ENCODE measurements around the gene COL26A1.
A peak's percentile ranks its signal among the peaks of the same experiment; 100 is the strongest.

The COL26A1 gene

DNA sequence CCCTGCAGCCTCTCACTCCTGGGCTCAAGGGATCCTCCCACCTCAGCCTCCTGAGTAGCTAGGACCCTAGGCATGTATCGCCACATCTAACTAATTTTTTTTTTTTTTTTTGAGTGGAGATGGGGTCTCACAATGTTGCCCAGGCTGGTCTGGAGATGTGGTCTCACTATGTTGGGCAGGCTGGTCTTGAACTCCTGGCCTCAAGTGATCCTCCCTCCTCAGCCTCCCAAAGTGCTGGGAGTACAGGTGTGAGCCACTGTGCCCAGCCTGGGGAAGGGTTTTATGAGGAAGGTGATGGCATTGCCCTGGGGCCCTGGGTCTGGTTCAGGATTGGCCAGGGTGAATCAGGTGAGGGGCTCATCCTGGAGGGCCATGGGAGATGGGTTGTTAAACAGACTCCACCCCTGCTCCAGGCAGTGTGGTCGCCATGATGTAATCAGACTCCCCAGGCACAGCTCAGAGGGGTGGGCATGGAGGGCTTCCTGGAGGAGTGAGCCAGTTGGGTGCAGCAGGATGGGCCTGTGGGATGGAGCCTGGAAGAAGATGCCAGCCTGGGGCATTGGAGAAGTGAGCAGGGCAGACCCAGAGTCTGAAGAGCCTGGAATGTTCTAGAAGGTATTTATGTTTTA, 183.7 kb downstream of the COL26A1 start:
- Histone ChIP-seq H3K4me1 (peaks cover 0 to 3% (median 0%) of the 10 kb centered on the region in 4 donors), H3K27me3 (peaks cover 0 to 31% of the 10 kb centered on the region in 2 donors), H3K27ac (no peak overlapping the region), H3K4me3 (no peak overlapping the region), H3K36me3 (no peaks in the 10 kb centered on the region), H3K9me3 (no peaks in the 10 kb centered on the region)
- TF ChIP-seq, protein P1, sequence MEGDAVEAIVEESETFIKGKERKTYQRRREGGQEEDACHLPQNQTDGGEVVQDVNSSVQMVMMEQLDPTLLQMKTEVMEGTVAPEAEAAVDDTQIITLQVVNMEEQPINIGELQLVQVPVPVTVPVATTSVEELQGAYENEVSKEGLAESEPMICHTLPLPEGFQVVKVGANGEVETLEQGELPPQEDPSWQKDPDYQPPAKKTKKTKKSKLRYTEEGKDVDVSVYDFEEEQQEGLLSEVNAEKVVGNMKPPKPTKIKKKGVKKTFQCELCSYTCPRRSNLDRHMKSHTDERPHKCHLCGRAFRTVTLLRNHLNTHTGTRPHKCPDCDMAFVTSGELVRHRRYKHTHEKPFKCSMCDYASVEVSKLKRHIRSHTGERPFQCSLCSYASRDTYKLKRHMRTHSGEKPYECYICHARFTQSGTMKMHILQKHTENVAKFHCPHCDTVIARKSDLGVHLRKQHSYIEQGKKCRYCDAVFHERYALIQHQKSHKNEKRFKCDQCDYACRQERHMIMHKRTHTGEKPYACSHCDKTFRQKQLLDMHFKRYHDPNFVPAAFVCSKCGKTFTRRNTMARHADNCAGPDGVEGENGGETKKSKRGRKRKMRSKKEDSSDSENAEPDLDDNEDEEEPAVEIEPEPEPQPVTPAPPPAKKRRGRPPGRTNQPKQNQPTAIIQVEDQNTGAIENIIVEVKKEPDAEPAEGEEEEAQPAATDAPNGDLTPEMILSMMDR (IDR thresholded peaks at IDR 0.05), result no peak
- intact Hi-C loops (cut with DNase I; ENCODE audit: low total_unique reads), result no loop called here
- peak; percentile 9 to 34 for DNase-seq

DNA sequence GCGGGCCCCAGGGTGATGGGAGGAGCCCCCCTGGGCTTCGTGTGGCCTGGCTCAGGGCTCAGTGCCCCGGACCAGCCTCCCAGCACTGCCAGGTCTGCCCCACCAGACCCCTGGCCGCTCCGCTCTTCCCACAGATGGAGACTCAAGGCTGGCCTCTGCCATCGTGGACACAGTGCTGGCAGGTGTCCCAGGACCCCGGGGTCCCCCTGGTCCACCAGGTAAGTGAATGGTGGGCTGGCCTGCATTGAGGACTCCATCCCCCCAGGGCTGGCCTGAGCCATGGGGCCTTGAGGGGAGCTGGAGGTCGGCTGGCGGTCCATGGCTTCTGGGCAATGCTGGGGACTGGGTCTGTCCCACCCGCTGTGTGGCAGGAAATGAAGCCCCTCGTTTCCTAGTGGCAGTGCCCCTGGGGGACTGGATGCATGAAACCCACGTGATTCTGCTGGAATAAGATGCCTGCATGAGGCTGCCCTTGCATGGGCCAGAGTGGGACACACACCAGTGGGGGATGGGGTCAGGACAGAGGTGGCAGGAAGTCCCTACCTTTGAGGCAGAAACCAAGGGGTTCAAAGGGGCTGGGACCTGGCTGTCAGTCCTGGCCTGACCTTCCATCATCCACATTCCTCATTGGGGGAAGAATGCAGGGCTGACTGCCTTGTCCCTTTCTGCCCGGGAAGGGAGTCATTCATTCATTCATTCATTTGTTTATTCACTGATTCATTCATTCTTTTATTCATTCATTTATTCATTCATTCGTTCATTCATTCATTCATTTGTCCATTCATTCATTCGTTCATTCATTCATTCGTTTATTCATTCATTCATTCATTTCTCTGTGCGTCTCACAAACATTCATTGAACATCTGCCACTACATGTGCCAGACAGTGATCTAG, 184.6 kb downstream of the COL26A1 start:
- DNase-seq, result peak; percentile 14 to 53
- no peak overlapping the region for H3K27ac ChIP-seq
- TF ChIP-seq, protein P1 (IDR thresholded peaks at IDR 0.05), result no peak
- no peaks in the 10 kb centered on the region for H3K36me3 ChIP-seq
- intact Hi-C loops (cut with DNase I; ENCODE audit: low total_unique reads), result no loop called here
- H3K4me3 ChIP-seq, result no peak overlapping the region
- no peaks in the 10 kb centered on the region for H3K9me3 ChIP-seq
- peaks cover 0 to 3% (median 0%) of the 10 kb centered on the region in 4 donors for H3K4me1 ChIP-seq
- peaks cover 0 to 27% of the 10 kb centered on the region in 2 donors for H3K27me3 ChIP-seq

DNA sequence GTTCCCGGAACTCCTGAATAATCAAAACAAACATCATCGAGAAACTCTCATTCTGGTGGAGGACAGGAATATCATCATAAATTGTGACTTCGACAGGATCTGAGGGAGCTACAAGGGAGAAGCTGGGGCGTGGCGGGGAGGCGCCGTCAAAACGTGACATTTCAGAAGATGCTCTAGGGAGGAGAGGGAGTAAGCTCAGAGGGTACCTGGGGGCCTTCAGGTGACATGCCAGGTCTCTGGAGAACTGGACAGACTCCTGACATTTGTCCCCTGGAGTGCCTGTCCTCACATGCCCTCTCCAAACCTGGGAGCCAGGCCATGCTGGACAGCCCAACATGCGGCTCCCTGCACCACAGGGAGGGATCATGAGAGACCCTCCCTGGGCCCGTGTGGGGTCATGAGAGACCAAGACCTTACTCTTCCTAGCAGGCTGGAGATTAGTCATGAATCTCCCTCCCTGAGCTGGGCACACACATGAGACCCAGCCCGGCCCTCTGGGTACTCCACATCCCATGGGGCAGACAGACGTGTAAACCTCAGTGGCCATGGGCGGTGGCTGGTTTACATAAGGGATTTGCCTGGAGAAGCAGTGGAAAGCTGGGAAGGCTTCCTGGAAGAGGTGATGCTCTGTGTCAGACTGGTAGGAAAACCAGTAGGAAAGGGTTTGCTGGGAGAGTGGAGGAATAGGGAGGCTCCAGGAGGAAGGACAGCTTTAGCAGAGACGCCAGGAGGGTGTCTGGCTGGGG, 185.4 kb downstream of the COL26A1 start:
- DNase-seq, result peak in 1 of 2 donors; percentile 31

DNA sequence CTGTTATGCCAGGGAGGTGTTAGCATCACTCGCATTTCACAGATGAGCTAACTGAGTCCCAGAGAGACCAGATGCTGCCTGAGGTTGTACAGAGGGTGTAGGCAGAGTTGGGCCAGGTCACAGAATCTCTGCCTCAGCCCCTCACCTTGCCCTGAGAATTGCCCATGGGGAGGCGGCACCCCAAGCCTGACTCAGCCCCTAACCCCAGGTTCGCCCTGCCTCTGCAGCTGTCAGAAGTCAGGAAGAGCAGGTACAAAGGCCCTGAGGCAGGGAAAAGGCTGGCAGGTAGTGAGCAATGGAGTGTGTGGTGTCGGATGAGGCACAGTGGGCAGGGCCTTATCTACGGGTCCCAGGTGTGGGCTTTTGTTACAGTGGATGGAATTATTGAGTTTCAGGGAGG, 187.1 kb downstream of the COL26A1 start:
- Histone ChIP-seq H3K4me1 (no peaks in the 10 kb centered on the region), H3K36me3 (no peaks in the 10 kb centered on the region), H3K9me3 (no peaks in the 10 kb centered on the region), H3K27me3 (peaks cover 0 to 37% of the 10 kb centered on the region in 2 donors), H3K4me3 (no peak overlapping the region), H3K27ac (no peak overlapping the region)
- DNase-seq, result peak; percentile 10 to 47
- intact Hi-C loops (cut with DNase I; ENCODE audit: low total_unique reads), result loop anchor here (5.0 kb wide), 1 partner anchor 1808 kb away; no protein-coding TSS in a partner anchor
- TF ChIP-seq, protein P1 (IDR thresholded peaks at IDR 0.05), result no peak

More for the DNA sequence above, 185.4 kb downstream of the COL26A1 start:
- H3K4me3 ChIP-seq, result no peak overlapping the region
- intact Hi-C loops (cut with DNase I; ENCODE audit: low total_unique reads), result no loop called here
- H3K36me3 ChIP-seq, result no peaks in the 10 kb centered on the region
- peaks cover 0 to 29% of the 10 kb centered on the region in 2 donors for H3K27me3 ChIP-seq
- TF ChIP-seq, protein P1 (IDR thresholded peaks at IDR 0.05), result no peak
- no peaks in the 10 kb centered on the region for H3K4me1 ChIP-seq
- H3K27ac ChIP-seq, result no peak overlapping the region
- no peaks in the 10 kb centered on the region for H3K9me3 ChIP-seq
